ENCODE results near the gene COL6A3.
"Not testable (repeated sequence)": the region's sequence is repeated elsewhere in the genome, so short reads cannot be mapped to it uniquely, and the experiment has no call there.

The COL6A3 gene

GRCh38 chr2:237315170-237315828, 98.7 kb downstream of the COL6A3 start:
- DNase-seq, result peak; percentile 74

- no peak for DNase-seq
These were observed 99.3 kb downstream of the COL6A3 start for GRCh38 chr2:237314681-237315080.

- DNase-seq, result no peak
These were observed 99.8 kb downstream of the COL6A3 start for GRCh38 chr2:237314198-237314597.

GRCh38 chr2:237312021-237312755, 101.8 kb downstream of the COL6A3 start:
- DNase-seq, result no peak

GRCh38 chr2:237310515-237311114, 103.3 kb downstream of the COL6A3 start:
- no peak for DNase-seq

- no peak for DNase-seq
These were observed 104.5 kb downstream of the COL6A3 start for GRCh38 chr2:237309416-237309815.

- no peak for DNase-seq
These were observed 105.0 kb downstream of the COL6A3 start for GRCh38 chr2:237309011-237309410.

- no peak for DNase-seq
These were observed 106.5 kb downstream of the COL6A3 start for GRCh38 chr2:237307474-237307873.

GRCh38 chr2:237306787-237307170, 107.2 kb downstream of the COL6A3 start:
- no peak for DNase-seq

GRCh38 chr2:237306083-237306786, 107.7 kb downstream of the COL6A3 start:
- DNase-seq, result no peak

- no peak for DNase-seq
These were observed 108.4 kb downstream of the COL6A3 start for GRCh38 chr2:237305579-237305978.

GRCh38 chr2:237304763-237305514, 109.0 kb downstream of the COL6A3 start:
- DNase-seq, result peak; percentile 38

- not testable (repeated sequence) for DNase-seq
These were observed 110.7 kb downstream of the COL6A3 start for GRCh38 chr2:237303244-237303643.

- no peak for DNase-seq
These were observed 112.4 kb downstream of the COL6A3 start for GRCh38 chr2:237301595-237301994.

GRCh38 chr2:237300739-237301138, 113.2 kb downstream of the COL6A3 start:
- no peak for DNase-seq

- peak; percentile 89 for DNase-seq
These were observed 114.1 kb downstream of the COL6A3 start for GRCh38 chr2:237299906-237300305.

- no peak for DNase-seq
These were observed 115.5 kb downstream of the COL6A3 start for GRCh38 chr2:237298151-237299118.

GRCh38 chr2:237297421-237298150, 116.4 kb downstream of the COL6A3 start:
- no peak for DNase-seq

- DNase-seq, result no peak
These were observed 117.2 kb downstream of the COL6A3 start for GRCh38 chr2:237296756-237297155.

GRCh38 chr2:237295889-237296480, 118.0 kb downstream of the COL6A3 start:
- no peak for DNase-seq
